IPS-11a (cell line): Measurements from ENCODE around the gene RETREG3.
"Not testable (repeated sequence)": the region's sequence is repeated elsewhere in the genome, so short reads cannot be mapped to it uniquely, and the experiment has no call there.

Source experiments
- H3K4me3 ChIP-seq: one replicate; pipeline ENCODE4 v1.5.1; 2013; ENCODE audit warnings: low read depth, low read length, control low read depth

RETREG3 gene

DNA sequence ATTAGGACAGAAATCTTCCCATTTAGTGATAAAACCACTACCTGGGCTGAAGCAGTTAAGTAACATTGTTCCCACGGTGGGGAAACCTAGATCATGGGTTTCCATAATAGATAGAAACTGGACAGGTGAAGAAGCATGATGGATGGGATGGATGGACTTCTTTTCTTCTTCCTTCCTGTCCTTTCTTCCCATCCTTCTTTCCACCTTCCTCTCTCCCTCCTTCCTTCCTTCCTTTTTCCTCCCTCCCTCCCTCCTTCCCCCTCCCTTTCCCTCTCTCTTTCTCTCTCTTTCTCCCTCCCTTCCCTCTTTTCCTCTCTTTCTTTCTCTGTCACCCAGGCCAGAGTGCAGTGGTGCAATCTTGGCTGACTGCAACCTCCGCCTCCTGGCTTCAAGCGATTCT lies 34.7 kb downstream of the RETREG3 start:
- no peak overlapping the region for H3K4me3 ChIP-seq

DNA sequence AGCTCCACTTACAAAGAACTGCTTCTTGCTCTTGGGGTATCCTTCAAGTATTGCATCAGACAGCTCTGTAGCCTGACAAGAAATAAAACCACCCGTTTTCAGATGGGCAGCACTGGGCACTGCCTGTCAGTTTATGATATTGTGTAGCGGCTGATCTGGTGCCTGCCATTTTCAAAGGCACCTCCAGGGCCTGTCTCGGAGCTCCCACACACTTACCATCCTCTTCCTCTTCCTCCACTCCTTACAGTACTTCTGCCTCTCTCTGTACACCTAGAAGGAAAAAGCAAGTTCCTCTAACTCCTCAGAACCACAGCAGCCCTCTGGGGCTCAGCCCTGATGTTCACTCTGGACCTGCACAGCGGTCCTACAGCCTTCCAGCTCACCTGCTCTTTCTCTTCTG lies 36.1 kb downstream of the RETREG3 start:
- no peak overlapping the region for H3K4me3 ChIP-seq

DNA sequence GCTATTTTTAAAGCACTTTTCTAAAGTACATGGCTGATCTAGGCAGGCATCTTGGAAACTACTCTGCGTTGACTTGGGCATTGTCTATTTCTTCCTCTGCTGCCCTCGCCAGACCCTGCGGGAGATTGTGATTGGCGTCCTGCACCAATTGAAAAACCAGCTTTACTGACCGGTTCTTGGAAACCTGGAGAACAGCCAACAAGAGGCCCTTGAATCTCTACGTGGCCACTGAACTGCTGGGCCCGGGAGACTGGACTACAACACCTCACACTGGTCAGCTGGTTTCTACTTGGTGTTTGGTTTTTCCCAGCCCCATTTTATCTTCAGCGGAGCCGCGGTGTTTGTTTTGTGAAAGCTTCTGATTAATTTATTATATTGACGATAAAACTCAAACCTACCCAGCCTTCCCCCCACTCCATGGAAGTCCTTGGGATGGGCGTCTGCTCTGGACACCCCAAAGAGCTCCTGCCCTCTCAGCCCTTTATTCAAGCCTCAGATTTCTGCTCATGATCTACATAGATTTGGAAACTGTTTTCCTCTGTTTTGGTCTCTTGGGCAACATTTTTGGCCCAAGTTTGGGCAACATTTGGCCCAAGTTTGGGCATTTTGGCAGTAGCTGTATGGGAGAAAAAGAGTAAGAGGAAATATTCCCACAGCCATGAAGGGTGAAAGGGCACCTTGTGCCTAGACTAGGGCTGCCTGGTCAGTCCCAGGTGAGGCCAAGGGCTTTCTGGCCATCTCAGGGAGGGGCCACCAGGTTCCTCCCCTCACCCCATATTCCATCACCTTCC lies 37.5 kb downstream of the RETREG3 start:
- H3K4me3 ChIP-seq: no peak overlapping the region

DNA sequence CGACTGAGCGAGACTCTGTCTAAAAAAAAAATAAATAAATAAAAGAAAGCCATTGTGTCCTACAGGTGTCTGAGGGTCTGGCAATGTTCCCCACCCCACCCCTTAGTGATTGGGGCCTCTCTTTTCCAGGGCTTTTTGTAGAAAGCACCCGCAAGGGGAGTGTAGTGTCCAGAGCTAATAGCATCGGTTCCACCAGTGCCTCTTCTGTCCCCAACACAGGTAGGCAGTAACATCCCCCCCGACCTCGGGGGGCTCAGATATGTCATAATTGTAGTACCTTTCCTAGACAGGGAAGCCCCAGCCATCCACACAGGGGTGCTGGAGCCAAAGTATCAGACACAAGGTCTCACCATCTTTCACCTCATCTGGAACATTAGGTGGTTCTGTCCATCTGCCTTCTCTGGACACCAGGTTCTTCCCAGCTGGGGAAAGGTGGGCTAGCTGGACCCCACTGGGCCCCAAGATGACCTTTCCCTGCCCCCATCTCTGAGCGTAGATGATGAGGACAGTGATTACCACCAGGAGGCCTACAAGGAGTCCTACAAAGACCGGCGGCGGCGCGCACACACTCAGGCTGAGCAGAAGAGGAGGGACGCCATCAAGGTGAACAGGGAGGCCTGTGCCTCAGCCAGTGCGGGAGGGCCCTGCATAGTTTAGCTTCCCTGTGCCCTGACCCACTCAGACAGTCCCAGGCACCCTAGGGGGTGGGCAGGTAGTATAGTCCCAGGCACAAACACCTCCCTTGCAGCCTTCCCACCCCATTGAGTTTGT lies 40.6 kb downstream of the RETREG3 start:
- no peak overlapping the region for H3K4me3 ChIP-seq

DNA sequence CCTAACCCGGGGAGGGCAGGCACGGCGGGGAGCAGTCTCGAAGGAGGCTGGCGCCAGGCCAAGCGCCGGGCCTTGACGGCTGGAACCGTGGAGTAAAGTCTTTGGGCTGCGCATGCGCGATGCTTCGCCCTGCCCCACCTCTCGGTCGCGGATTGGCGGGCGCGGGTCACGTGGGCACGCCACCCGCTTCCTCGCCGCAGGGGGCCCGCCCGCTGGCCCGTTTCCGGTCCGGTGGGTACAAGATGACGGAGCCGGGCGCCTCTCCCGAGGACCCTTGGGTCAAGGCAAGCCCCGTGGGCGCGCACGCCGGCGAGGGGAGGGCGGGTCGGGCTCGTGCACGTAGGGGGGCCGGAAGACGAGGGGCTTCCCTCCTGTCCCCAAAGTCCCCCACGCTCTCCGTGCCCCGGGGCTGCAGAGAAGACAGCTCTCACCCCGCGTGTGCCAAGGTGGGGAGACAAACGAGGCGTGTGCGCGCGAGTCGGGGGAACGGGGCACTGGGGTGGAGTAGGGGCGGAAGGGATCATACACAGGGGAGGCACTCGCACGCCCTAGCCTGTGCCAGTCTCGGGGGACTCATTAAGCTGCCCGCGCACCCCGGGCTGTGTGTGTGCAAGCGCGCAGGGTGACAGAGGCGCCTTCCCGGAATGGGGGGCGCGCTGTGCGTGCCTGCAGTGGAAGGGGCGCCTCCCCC lies 42.1 kb downstream of the RETREG3 start, which contains the start of gene MLX:
MLX (plus strand) TSS at position 218 of the 691 bp plus-strand sequence; CDS start at position 243, 25 bp downstream.
- peak within 1 kb of the TSS; percentile 91 for H3K4me3 ChIP-seq

DNA sequence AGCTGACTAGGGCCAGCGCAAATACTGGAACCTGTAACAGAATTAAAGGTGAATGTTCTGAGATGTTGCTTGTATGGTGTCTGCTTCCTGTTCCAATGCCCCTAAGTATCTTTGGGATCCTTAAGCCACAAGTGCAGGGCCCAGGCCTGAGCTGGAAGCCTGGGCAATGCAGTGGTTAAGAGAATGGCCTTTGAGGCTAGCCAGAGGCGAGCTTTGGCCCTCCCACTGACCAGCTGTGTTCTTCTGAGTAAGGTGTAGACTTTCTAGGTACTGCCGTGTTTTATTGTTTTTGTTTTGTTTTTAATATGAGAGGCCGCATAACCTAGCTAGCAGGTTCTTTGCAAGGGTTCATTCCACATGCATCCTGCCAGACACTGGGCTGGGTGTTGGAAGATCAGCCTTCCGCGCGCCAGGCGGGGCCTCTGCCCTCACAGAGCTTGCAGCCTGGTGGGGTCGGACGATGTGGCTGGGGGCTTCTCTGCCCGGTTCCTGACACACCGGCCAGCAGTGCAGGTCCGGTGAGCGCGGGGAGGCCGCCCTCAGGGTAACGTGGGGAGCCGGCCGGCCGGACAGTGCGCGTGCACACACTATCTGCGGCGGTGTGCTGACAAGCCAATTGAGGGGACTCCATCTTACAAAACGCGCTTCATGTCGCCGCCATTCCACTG lies 42.8 kb downstream of the RETREG3 start:
- peak overlapping the region; percentile 27 for H3K4me3 ChIP-seq

DNA sequence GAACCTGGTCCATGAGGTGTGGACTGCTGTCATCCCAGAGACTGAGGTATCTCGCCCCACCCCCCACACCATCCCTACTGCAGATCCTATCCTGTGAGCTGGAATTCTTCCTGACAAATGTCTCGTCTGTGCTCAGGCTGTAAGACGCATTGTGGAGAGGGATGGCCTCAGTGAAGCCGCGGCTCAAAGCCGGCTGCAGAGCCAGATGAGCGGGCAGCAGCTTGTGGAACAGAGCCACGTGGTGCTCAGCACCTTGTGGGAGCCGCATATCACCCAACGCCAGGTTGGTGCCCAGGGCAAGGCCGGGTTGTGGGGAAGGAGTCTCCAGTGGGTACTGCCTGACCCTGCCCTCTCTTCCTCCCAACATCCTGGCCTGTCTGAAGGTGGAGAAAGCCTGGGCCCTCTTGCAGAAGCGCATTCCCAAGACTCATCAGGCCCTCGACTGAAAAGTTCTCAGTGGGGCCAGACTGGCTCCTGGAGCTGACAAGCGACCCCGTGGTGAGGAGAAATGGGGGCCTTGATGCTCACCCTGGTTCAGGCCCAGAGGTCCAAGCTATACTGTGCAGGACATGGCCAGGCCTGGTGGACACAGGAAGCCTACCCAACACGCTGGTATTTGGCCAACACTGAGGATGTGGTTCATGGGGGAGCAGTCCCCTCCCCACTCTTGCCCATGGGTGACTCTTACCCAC lies 43.5 kb downstream of the RETREG3 start:
- H3K4me3 ChIP-seq: no peak overlapping the region

DNA sequence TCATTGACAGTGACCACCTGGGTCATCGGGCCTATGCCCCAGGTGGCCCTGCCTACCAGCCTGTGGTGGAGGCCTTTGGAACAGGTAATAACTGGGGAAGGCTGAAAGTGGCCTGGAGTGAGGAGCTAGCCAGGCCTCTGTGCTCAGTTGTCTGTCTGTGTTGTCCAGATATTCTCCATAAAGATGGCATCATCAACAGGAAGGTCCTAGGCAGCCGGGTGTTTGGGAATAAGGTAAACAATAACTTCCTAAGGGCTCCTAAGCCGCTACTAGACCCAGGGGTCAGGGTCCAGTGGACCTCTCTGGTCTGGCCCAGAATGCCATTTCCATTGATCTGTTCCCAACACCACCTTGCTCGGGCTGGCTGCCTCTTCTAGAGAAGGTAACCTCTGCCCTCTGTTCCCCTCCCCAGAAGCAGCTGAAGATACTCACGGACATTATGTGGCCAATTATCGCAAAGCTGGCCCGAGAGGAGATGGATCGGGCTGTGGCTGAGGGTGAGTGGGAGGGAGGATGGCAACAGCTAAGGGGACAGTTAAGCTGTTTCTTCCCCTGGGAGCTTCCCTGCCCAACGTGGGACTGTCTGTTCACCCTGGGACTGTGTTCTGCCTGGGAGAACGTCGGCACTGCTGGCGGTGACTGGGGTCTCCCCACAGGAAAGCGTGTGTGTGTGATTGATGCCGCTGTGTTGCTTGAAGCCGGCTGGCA lies 44.2 kb downstream of the RETREG3 start:
- H3K4me3 ChIP-seq: no peak overlapping the region

DNA sequence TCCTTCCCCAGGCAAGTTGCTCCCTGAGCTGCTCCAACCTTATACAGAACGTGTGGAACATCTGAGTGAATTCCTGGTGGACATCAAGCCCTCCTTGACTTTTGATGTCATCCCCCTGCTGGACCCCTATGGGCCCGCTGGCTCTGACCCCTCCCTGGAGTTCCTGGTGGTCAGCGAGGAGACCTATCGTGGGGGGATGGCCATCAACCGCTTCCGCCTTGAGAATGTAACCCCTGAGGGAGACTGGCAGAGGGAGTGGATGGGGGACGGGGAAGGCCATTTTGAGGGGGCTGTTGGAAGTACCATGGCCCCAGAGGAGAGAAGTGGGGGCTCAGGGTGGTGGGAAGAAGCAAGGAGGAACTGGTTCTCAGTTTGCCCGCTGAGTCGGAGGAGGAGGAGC lies 45.2 kb downstream of the RETREG3 start:
- no peak overlapping the region for H3K4me3 ChIP-seq

DNA sequence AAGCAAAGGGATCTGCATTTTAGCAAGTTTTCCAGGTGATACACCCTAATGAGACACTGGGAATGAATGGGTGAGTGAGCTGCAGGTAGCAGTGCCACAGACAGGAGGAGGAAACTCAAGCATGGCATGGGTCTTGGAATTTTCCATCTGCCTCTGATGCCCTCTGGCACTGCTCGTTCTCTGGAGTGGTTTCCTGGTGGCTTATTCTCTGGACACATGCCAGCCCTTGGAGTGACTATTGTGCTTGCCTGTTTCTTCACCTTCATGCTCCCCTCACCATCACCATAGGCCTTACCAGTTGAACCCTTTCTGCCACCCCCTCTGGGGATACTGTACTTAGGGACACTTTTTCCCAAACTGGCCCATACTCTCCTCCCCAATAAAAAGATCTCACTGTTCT lies 45.6 kb downstream of the RETREG3 start:
- no peak overlapping the region for H3K4me3 ChIP-seq

DNA sequence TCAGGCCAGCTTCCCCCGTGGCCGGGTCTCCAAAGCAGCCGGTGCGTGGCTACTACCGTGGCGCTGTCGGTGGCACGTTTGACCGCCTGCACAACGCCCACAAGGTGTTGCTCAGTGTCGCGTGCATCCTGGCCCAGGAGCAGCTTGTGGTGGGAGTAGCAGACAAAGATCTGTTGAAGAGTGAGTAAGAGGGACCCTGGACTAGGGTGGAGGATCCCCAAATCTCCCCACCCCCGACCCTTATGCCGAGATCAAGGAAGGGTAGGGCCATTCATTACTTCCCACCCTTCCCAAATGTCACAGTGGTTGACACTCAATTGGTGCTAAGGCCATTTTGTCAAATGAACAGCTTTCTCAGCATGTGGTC lies 46.0 kb downstream of the RETREG3 start:
- peak overlapping the region; percentile 94 for H3K4me3 ChIP-seq

DNA sequence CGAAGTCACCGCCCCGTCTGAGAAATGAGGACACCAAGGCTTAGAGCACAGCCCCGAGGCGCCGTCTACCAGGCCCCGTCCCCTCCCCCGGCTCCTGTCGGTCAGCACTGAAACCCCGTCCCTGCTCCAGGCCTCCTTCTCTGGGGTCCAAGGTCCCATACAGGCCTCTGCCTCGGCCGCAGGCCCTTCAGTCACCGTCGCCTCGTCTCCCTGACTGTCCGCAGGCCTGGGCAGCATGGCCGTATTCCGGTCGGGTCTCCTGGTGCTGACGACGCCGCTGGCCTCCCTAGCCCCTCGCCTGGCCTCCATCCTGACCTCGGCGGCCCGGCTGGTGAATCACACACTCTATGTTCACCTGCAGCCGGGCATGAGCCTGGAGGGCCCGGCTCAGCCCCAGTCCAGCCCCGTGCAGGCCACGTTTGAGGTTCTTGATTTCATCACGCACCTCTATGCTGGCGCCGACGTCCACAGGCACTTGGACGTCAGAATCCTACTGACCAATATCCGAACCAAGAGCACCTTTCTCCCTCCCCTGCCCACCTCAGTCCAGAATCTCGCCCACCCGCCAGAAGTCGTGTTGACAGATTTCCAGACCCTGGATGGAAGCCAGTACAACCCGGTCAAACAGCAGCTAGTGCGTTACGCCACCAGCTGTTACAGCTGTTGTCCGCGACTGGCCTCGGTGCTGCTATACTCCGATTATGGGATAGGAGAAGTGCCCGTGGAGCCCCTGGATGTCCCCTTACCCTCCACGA lies 46.6 kb downstream of the RETREG3 start:
- peak overlapping the region; percentile 94 for H3K4me3 ChIP-seq

DNA sequence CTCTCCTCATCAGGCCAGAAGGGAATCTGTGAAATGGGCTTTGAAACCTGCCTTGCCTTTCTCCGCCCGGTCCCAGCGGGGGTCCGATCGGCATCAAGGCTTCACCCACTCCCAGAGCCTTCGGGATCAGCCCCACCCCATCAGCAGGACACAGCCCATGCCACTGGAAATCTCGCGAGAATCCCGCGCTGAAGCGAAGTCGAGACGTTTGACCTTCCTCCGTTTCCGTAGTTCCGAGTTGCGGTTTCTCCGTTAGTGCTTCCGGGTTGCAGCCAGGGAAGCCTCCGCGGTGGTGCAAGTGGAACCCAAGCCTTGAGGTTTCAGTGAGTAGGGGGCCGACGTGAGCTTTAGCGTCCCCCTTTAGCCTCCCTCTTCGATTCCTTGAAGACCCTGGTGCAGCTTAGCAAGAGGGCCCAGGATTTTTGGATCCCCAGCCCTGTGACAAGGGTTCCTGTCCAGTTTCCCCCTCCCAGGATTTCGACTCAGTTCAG lies 47.2 kb downstream of the RETREG3 start, which contains the start of gene COASY:
COASY (plus strand) TSS at position 252 of the 491 bp plus-strand sequence. CDS start 475 bp downstream, outside the sequence.
- H3K4me3 ChIP-seq: peak within 1 kb of the TSS; percentile 94

DNA sequence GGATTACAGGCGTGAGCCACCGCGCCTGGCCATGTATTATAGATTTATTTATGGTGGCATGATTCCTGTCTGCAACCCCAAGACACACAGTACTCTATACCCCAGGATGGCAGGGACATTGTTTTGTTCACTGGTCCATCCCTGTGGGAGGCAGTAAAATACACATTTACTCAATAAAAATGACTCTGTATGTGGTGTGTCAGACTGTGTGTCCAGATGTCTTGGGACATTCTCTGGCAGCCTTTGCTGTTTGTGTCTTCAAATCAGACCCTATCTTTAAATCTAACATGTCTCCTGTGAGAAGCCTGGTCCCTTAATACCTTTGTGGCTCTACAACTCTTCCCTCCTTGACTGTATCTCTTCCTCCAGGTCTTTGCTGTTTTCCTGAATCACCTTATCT lies 48.9 kb downstream of the RETREG3 start:
- no peak overlapping the region for H3K4me3 ChIP-seq

DNA sequence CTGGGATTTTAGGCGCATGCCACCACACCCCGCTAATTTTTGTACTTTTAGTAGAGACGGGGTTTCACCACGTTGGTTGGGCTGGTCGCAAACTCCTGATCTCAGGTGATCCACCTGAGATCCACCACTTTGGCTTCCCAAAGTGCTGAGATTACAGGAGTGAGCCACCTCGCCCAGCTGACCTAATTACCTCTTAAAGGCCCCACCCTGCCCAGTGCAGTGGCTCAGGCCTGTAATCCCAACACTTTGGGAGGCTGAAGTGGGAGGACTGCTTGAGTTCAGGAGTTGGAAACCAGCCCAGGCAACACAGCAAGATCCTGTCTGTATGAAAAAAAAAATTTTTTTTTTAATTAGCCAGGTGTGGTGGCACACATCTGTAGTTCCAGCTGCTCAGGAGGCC lies 50.1 kb downstream of the RETREG3 start:
- no peak overlapping the region for H3K4me3 ChIP-seq

DNA sequence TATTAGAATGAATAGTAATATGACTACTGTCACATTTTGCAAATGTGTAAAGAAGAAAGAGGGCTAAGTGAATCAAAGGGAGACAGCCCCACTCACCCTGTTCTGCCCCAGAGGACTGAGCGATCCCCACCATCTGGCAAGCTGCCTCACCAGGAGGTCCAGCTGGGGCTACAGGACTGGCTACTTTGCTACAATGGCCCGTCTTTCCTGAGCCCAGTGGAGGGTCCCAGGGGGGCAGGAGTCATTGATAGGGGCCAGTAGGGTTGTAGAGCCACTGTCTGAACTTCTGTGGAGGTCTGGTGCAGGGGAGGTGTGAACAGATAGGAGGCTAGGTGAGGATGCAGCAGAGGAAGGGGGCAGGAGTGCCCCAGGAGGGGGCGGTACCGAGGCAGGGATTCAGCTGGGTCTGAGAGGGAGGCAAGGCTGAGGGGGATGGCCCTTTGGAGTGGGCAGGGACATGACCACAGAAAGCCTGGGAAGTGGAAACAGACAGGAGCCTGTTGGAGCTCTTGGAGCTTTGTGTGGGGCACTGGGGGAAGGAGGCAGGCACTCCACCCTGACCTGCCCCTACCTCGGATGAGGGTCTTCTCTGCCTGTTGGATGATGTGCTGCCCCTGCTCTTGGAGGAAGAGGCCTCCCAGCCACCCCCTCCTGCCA lies 53.1 kb downstream of the RETREG3 start:
- H3K4me3 ChIP-seq: not testable (repeated sequence)

DNA sequence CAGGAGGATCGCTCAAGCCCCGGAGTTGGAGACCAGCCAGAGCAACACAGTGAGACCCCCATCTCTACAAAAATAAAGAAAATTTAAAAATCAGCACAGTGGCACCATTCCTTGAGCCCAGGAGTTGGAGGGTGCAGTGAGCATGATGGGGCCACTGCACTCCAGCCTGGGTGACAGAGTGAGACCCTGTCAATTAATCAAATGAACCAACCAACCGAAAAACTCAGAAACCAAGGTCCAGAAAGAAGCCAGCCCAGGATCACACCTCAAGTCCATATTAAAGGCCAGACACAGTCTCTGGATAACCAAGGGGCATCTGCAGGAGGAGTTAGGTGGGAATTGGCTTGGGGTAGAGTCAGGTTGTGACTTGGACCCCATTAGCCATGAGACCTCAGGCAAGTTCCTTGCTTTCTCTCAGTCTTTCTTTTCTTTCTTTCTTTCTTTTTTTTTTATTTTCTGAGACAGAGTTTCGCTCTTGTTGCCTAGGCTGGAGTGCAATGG lies 54.0 kb downstream of the RETREG3 start:
- peak overlapping the region; percentile 89 for H3K4me3 ChIP-seq
